AG09309 (cell line): ENCODE data around the gene CHST1.

Experiments used
- DNase-seq: peaks from one replicate; pipeline ENCODE4 v3.0.0-alpha.2; 2010; ENCODE audit warnings: low read depth
- H3K4me3 ChIP-seq: 2 replicates; pipeline ENCODE4 v1.5.1; 2011; ENCODE audit warnings: mild to moderate bottlenecking, low read depth, low read length, moderate library complexity; ENCODE audit not compliant: control insufficient read depth
- TF ChIP-seq, protein P1 (sequence below): IDR thresholded peaks from 2 replicates; pipeline ENCODE4 v1.5.1; 2011; ENCODE audit warnings: mild to moderate bottlenecking, low read depth, low read length, inconsistent platforms; ENCODE audit not compliant: insufficient read depth, control insufficient read depth; ENCODE audit errors: missing control alignments

CHST1 gene

DNA sequence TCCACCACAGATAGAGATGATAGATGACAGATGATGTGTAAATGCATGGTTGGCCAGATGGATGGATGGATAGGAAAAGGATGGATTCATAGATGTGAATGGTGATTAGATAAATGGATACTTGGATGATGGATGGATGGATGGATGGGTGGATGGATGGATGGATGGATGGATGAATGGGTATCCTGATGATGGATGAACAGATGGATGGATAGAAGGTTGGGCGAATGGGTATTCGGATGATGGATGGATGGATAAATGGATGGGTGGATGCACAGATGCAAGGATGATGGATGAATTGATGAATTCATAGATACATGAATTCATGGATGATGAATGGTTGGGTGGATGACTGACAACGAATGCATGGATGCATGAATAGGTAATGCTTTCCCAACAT lies 56.1 kb downstream of the CHST1 start:
- no peak overlapping the region for H3K4me3 ChIP-seq
- DNase-seq: no peak
- TF ChIP-seq, protein P1, sequence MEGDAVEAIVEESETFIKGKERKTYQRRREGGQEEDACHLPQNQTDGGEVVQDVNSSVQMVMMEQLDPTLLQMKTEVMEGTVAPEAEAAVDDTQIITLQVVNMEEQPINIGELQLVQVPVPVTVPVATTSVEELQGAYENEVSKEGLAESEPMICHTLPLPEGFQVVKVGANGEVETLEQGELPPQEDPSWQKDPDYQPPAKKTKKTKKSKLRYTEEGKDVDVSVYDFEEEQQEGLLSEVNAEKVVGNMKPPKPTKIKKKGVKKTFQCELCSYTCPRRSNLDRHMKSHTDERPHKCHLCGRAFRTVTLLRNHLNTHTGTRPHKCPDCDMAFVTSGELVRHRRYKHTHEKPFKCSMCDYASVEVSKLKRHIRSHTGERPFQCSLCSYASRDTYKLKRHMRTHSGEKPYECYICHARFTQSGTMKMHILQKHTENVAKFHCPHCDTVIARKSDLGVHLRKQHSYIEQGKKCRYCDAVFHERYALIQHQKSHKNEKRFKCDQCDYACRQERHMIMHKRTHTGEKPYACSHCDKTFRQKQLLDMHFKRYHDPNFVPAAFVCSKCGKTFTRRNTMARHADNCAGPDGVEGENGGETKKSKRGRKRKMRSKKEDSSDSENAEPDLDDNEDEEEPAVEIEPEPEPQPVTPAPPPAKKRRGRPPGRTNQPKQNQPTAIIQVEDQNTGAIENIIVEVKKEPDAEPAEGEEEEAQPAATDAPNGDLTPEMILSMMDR: no peak

DNA sequence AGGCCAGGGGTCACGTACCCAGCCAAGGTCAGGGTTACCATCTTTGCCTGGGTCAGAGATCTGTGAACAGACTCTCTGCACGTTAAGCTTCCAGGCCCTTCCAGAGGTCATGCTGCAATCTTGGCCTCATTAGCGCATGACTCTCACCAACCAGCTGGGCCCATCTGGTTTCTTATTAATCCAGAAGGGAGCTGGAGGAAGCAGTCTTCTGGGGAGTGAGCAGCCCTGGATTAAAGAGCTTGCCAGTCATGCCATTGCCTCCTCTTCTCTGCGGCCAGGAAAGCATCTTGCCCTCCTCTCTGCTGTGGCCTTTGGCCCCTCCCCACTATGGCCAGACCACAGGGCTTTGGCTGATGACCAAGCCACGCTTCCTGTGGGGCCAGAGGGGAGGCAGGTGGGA lies 57.4 kb downstream of the CHST1 start:
- TF ChIP-seq, protein P1: no peak
- no peak for DNase-seq
- H3K4me3 ChIP-seq: no peak overlapping the region

DNA sequence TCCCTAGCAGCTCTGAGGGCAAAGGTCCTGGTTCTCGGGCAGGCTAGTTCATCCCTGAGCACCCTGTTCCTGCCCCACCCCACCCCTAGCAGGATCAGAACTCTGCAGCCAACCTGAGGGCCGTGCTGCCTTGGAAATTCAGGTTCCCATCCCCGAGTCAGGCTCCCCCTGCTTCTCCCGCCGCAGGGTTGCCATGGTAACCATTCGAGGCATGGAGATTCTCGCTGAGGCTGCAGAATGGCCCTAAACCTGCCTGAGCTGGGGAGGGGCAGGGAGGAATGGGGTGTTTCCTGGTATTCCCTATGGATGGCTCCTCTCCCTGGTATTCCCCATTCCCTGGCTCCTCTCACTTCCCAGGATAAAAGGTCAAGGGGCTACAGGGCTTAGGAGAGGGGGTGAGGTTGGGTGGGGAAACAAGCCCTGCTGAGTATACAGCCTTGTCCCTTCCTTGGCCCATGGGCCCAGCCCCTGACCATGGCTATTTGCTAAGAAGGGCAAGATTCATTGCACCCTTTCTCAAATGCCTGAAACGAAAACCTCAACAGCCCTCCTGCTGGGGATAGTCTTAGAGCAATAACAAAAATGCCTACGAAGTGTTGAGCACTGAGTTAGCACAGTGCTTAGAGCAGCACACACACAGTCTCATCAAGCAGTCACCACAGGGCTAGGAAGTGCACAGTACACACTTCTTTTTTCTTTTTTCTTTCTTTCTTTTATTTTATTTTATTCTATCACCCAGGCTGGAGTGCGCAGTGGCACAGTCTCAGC lies 58.7 kb downstream of the CHST1 start:
- no peak overlapping the region for H3K4me3 ChIP-seq
- TF ChIP-seq, protein P1: no peak
- DNase-seq: no peak

DNA sequence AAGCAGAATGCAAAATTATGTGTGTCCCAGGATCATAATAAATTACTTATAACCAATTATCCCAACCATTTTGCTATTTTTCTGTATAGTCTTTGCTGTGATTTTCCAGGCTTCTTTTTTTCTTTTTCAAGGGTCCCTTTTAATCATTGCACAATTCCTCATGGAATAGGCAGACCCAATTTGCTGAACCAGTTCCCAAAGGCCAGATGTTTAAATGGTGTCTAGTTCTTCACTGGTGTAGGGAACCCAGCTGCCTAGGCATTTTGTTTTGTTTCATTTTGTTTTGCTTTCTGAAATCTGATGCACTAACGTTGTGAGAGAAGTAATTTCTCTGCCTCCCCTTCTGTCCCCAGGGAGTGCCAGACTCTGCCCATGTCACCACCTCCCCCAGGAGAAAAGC lies 60.4 kb downstream of the CHST1 start:
- TF ChIP-seq, protein P1: no peak
- H3K4me3 ChIP-seq: no peak overlapping the region
- no peak for DNase-seq

DNA sequence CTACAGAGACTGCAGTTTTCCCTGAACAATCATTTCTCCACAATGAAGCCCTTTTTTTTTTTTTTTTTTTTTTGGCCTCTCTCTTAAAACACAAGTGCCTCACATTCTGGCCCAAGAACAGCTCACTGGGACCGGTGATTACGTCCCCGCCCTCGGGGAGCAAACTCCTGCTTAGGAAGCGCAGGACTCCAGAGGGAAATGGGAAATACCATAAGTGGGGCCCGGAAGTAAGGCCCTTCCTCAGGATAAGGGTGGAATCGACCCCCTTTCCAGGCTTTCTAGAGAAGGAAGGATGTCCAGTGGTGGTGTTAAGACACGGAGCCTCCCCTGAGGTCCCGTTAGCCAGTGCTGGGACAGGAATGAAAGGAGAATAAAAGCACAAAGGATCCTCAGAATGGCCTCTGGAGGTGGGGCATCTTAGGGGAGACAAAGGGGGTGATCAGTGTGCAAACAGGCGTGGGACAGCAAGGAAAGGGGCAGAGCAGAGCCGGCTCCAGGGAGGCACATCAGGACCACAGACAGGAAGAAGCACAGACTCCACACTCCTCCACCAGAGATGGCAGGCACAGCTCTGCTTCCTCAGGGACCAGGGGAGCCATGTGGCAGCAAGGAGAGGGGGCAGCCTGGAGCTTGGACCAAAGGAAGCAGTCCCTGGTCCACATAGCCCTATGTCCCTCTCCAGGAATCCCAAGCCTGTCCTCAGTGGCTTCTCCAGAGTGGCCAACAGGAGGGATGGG lies 61.3 kb downstream of the CHST1 start:
- DNase-seq: no peak
- TF ChIP-seq, protein P1: no peak
- H3K4me3 ChIP-seq: no peak overlapping the region

DNA sequence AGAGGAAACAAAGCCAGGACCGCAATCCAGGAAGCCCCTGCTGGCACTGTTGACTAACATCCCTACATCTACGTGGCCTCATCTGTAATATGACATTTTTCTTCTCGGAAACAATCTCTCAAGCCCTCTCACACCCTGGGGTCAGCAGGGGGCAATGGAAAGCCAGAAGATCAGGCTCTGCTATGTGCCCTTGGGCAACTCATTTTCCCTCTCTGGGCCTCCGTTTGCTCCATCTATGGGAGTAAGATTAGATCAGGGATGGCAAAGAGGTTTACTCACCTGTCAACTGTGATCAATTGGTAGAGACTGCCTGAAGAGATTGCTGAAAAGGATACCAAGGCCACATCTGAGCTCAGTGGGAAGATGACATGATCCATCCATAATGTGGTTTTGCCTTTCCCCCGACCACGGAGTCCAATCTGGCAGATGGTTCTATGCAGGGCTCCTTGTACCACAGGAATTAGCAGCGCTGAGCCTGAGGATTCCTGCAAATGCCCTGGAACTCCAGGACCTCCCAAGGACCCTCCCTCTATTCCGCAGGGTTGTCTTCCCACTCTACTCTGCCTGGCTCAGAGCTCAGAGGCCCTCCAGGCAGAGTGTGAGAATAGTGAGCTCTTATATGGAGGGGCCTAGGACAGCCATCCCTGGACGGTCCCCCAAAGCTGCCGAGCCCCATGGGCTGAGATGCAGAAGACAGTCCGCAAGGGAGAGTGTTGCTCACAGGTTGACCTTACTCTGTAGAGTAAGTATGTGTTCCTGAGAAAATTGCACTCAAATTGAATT lies 66.1 kb downstream of the CHST1 start:
- H3K4me3 ChIP-seq: no peak overlapping the region
- no peak for DNase-seq
- TF ChIP-seq, protein P1: no peak
